Erythroblast (primary cell): ENCODE results near the gene SNTN.

ENCODE experiments used
- DNase-seq, 2 experiments: peaks; one replicate each; lab custom pipeline; 2025; lab: John Stamatoyannopoulos, UW
- GATA1 ChIP-seq: IDR thresholded peaks from 2 replicates; pipeline ENCODE4 v1.6.1; 2011; ENCODE audit warnings: low read depth, mild to moderate bottlenecking, control low read depth, low read length, moderate library complexity
- POLR2A ChIP-seq: IDR thresholded peaks from 2 replicates; pipeline ENCODE4 v1.6.1; 2011; ENCODE audit warnings: mild to moderate bottlenecking, low read length

The SNTN gene

DNA sequence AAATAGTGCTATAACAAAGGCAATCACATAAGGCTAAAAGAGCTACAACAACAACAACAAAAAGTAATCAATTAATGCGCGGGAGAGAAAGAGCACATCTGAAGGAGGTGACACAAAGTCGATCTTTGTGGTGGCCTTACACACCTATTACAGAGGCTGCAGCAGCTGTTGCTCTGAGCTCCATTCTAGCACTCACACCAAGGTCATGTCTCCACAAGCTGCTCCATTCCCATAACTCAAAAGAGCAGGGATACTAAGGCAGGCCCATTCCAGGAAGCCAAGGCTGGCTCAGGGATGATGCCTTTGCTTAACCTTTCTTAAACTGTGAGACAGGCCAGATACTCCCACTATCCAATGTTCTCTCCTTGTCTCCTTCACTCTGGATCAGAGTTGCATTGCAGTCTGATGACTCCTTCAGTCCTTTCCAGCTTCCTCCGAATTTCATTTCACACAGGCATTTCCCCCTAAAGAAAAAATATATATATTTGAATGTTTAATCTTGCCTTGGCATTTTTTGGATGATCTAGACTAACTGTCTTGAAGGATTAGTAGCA, 52.7 kb downstream of the SNTN start:
- no peak for TF ChIP-seq GATA1
- no peak for TF ChIP-seq POLR2A
- DNase-seq: no peak

DNA sequence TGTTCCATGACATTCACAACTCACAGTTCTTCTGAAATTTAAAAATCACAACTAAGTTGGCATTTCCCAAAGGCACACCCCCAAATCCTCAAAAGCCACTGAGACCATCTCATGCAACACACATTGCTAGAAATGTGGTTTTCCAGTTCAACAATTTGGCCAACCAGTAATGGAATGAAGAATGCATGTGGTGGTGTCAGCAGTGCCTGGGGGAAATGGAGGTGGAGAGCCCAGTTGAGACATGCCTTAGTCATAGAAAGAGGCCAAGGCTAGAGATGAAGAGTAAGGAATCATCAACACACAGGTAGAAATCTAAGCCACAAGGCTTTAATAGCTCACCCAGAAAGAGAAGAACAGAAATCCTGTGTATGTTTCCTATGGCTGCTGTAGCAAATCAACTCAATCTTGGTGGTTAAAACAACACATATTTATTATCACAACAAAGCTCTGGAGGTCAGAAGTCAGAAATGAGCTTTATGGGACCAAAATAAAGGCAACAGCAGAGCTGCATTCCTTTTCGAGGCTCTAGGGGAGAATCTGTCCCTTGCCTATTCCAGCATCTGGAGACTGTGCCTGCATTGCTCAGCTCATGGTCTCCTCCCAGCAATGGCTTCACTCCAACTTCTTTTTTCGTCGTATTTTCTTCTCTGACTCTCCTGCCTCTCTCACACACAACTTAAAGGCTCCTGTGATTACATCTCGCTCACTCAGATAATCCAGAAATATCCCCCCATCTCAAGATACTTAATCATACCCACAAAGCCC, 54.0 kb downstream of the SNTN start:
- no peak for TF ChIP-seq GATA1
- TF ChIP-seq POLR2A: no peak
- DNase-seq: no peak

GRCh38 chr3:63707731-63708130, 55.3 kb downstream of the SNTN start:
- TF ChIP-seq GATA1 (no peak), POLR2A (no peak)

GRCh38 chr3:63709576-63709975, 57.1 kb downstream of the SNTN start:
- TF ChIP-seq GATA1: no peak
- no peak for TF ChIP-seq POLR2A
- DNase-seq: no peak

More at GRCh38 chr3:63707731-63708130, 55.3 kb downstream of the SNTN start:
- no peak for DNase-seq
